Measurements from ENCODE around the gene XAF1.
"Not testable (repeated sequence)": the region's sequence is repeated elsewhere in the genome, so short reads cannot be mapped to it uniquely, and the experiment has no call there.

DNA sequence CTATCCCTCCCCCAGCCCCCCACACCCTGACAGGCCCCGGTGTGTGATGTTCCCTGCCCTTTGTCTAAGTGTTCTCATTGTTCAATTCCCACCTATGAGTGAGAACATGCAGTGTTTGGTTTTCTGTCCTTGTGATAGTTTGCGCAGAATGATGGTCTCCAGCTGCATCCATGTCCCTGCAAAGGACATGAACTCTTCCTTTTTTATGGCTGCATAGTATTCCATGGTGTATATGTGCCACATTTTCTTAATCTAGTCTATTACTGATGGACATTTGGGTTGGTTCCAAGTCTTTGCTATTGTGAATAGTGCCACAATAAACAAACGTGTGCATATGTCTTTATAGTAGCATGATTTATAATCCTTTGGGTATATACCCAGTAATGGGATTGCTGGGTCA lies 60.5 kb downstream of the XAF1 start:
- TF ChIP-seq CTCF, POLR2A (IDR thresholded peaks at IDR 0.05): not testable (repeated sequence)

Measured in transverse colon (tissue), 3 donors.